HG03520 (cell line): ENCODE results near the gene PSME2.

Experiments
- ATAC-seq: cut with Tn5 transposase; IDR thresholded peaks from one replicate; pipeline ENCODE4 v1.9.1; 2021; ENCODE audit warnings: mild to moderate bottlenecking, moderate library complexity; ENCODE audit not compliant: unreplicated experiment

Gene PSME2

GRCh38 chr14:24179961-24180796, 33.8 kb upstream of the PSME2 start:
- ATAC-seq, result no peak

GRCh38 chr14:24179294-24179960, 33.0 kb upstream of the PSME2 start:
- no peak for ATAC-seq

- no peak for ATAC-seq
Measured at GRCh38 chr14:24178399-24179178, 32.2 kb upstream of the PSME2 start.

- no peak for ATAC-seq
Measured at GRCh38 chr14:24177891-24178290, 31.5 kb upstream of the PSME2 start.

GRCh38 chr14:24177041-24177825, 30.8 kb upstream of the PSME2 start:
- no peak for ATAC-seq

- ATAC-seq, result no peak
Measured at GRCh38 chr14:24176599-24176998, 30.2 kb upstream of the PSME2 start.

- ATAC-seq, result no peak
Measured at GRCh38 chr14:24172871-24173281, 26.5 kb upstream of the PSME2 start.

GRCh38 chr14:24172261-24172860, 26.0 kb upstream of the PSME2 start:
- no peak for ATAC-seq

- ATAC-seq, result peak; percentile 64
Measured at GRCh38 chr14:24171422-24172260, 25.2 kb upstream of the PSME2 start, which contains the start of gene REC8. Gene REC8, plus strand, starts transcription at chr14:24172080. Its CDS starts 473 bp downstream, at chr14:24172553.

GRCh38 chr14:24167469-24168114, 21.2 kb upstream of the PSME2 start:
- ATAC-seq, result no peak

GRCh38 chr14:24165785-24166184, 19.4 kb upstream of the PSME2 start:
- ATAC-seq, result no peak

GRCh38 chr14:24164518-24164991, 18.1 kb upstream of the PSME2 start:
- no peak for ATAC-seq

- ATAC-seq, result no peak
Measured at GRCh38 chr14:24162093-24162492, 15.7 kb upstream of the PSME2 start.

GRCh38 chr14:24160850-24161804, 14.7 kb upstream of the PSME2 start, which contains the start of gene IRF9:
Gene IRF9, plus strand, starts transcription at chr14:24161265. Its CDS starts 880 bp downstream, at chr14:24162145.
- peak; percentile 72 for ATAC-seq

- no peak for ATAC-seq
Measured at GRCh38 chr14:24160499-24160849, 14.1 kb upstream of the PSME2 start.

- ATAC-seq, result no peak
Measured at GRCh38 chr14:24159777-24160498, 13.5 kb upstream of the PSME2 start.

- no peak for ATAC-seq
Measured at GRCh38 chr14:24157331-24157730, 10.9 kb upstream of the PSME2 start.
